SK-N-SH (cell line): ENCODE measurements around the gene CAPN5. TPM values are rescaled to one million over a fixed set of nuclear protein-coding genes. Genes with fewer than 3 reads are reported as not detected.

Experiments
- CTCF ChIA-PET: fragments of 300-600, 350-600 bp; formaldehyde crosslinking; extraction: SDS; loops from one replicate; lab custom pipeline; 2021; lab: Yijun Ruan, JAX
- POLR2A ChIA-PET: fragments of 350-600 bp; sonication (Branson Sonifier 250); formaldehyde crosslinking; extraction: SDS; loops from one replicate; lab custom pipeline; 2020; ENCODE audit warnings: antibody characterized with exemption, inconsistent platforms; lab: Yijun Ruan, JAX
- DNase-seq: peaks from one replicate; pipeline ENCODE4 v3.0.0; 2012
- H2AFZ ChIP-seq: fragments of 200-600 bp; sonication (generic); 2 replicates; pipeline ENCODE4 v1.8.1; 2016; ENCODE audit warnings: antibody characterized with exemption, mild to moderate bottlenecking, low read depth
- H3F3A ChIP-seq: fragments of 200-600 bp; sonication (generic); replicated peaks from 2 replicates; pipeline ENCODE3; 2016; ENCODE audit warnings: antibody characterized with exemption, mild to moderate bottlenecking; ENCODE audit not compliant: insufficient read depth
- H3K27ac ChIP-seq, 2 experiments: fragments of 200-500 bp in 1 of 2; fragments of 200-600 bp in 1 of 2; sonication (Bioruptor generic) in 1 of 2; sonication (generic), shearing (Covaris generic) in 1 of 2; 2 replicates each; pipeline versions ENCODE4 v1.5.1 to v1.6.1; 2014 to 2016; ENCODE audit warnings: low read depth in 2 of 2, inconsistent platforms in 1 of 2, low read length in 1 of 2, mild to moderate bottlenecking in 1 of 2, mixed read lengths in 1 of 2
- H3K27me3 ChIP-seq: fragments of 200-600 bp; sonication (generic), shearing (Covaris generic); 2 replicates; pipeline ENCODE4 v1.6.1; 2016; ENCODE audit warnings: mixed run types; ENCODE audit not compliant: insufficient read depth
- H3K36me3 ChIP-seq, 2 experiments: fragments of 200-500 bp in 1 of 2; fragments of 200-600 bp in 1 of 2; sonication (Bioruptor generic) in 1 of 2; sonication (generic) in 1 of 2; replicated peaks in 1 of 2; 2 replicates each; pipeline versions ENCODE3 to v1.5.1; 2014 to 2016; ENCODE audit warnings: low read length in 1 of 2, mild to moderate bottlenecking in 1 of 2; ENCODE audit not compliant: insufficient read depth in 2 of 2, control insufficient read depth in 1 of 2
- H3K4me1 ChIP-seq, 2 experiments: fragments of 200-500 bp in 1 of 2; fragments of 200-600 bp in 1 of 2; sonication (Bioruptor generic) in 1 of 2; sonication (generic), shearing (Covaris generic) in 1 of 2; 2 replicates each; pipeline versions ENCODE4 v1.5.1 to v1.6.1; 2014 to 2016; ENCODE audit warnings: low read depth in 1 of 2, low read length in 1 of 2, mixed run types in 1 of 2; ENCODE audit not compliant: insufficient read depth in 2 of 2, control insufficient read depth in 1 of 2
- H3K4me2 ChIP-seq: fragments of 200-600 bp; sonication (generic), shearing (Covaris generic); 2 replicates; pipeline ENCODE4 v1.6.1; 2017; ENCODE audit warnings: mixed run types
- H3K4me3 ChIP-seq, 2 experiments: fragments of 200-500 bp in 1 of 2; fragments of 200-600 bp in 1 of 2; sonication (Bioruptor generic) in 1 of 2; sonication (generic), shearing (Covaris generic) in 1 of 2; 2 replicates each; pipeline versions ENCODE4 v1.5.1 to v1.8.1; 2014 to 2016; ENCODE audit warnings: low read depth in 2 of 2, inconsistent platforms in 1 of 2, low read length in 1 of 2, mild to moderate bottlenecking in 1 of 2, mixed read lengths in 1 of 2, moderate library complexity in 1 of 2
- H3K79me2 ChIP-seq: fragments of 200-600 bp; sonication (generic); 2 replicates; pipeline ENCODE4 v1.8.1; 2017; ENCODE audit warnings: mild to moderate bottlenecking; ENCODE audit not compliant: insufficient read depth
- H3K9ac ChIP-seq: fragments of 200-600 bp; sonication (generic); 2 replicates; pipeline ENCODE4 v1.6.1; 2017; ENCODE audit warnings: mixed run types
- H3K9me2 ChIP-seq: fragments of 200-600 bp; sonication (generic); 2 replicates; pipeline ENCODE4 v1.6.1; 2017; ENCODE audit warnings: mixed run types
- H3K9me3 ChIP-seq: fragments of 200-600 bp; sonication (generic); 2 replicates; pipeline ENCODE4 v1.6.1; 2017; ENCODE audit warnings: mixed run types, mild to moderate bottlenecking, moderate library complexity
- H4K20me1 ChIP-seq: fragments of 200-600 bp; sonication (generic); 2 replicates; pipeline ENCODE4 v1.6.1; 2017; ENCODE audit warnings: mild to moderate bottlenecking, mixed run types; ENCODE audit not compliant: insufficient read depth
- ELF1 ChIP-seq: IDR thresholded peaks from 2 replicates; pipeline ENCODE4 v1.4.0; 2012
- EP300 ChIP-seq, 2 experiments: IDR thresholded peaks; 2 replicates each; pipeline versions ENCODE4 v1.4.0 to v1.6.1; 2012; ENCODE audit warnings: borderline replicate concordance in 1 of 2, low read depth in 1 of 2, low read length in 1 of 2
- EZH2phosphoT487 ChIP-seq: fragments of 200-600 bp; sonication (generic); IDR thresholded peaks from 2 replicates; pipeline ENCODE4 v1.6.1; 2017; ENCODE audit warnings: low read depth, mixed run types, mild to moderate bottlenecking, antibody characterized with exemption, moderate library complexity, borderline replicate concordance
- FOXM1 ChIP-seq: IDR thresholded peaks from 2 replicates; pipeline ENCODE4 v1.4.0; 2012; ENCODE audit warnings: low read depth, mild to moderate bottlenecking
- IRF3 ChIP-seq: fragments of 150-350 bp; IDR thresholded peaks from 2 replicates; pipeline ENCODE4 v1.6.1; 2016; ENCODE audit warnings: mild to moderate bottlenecking, low read depth, low read length
- MAX ChIP-seq: IDR thresholded peaks from 2 replicates; pipeline ENCODE4 v1.4.0; 2012; ENCODE audit warnings: low read depth
- MXI1 ChIP-seq: IDR thresholded peaks from 2 replicates; pipeline ENCODE4 v1.6.1; 2012; ENCODE audit warnings: mild to moderate bottlenecking, low read depth, low read length, improper control_type of control experiment
- NFIC ChIP-seq: IDR thresholded peaks from 2 replicates; pipeline ENCODE4 v1.4.0; 2012; ENCODE audit warnings: borderline replicate concordance
- POLR2AphosphoS5 ChIP-seq: IDR thresholded peaks from 2 replicates; pipeline ENCODE4 v1.6.1; 2012; ENCODE audit warnings: low read depth, low read length
- RFX5 ChIP-seq: IDR thresholded peaks from 2 replicates; pipeline ENCODE4 v1.6.1; 2012; ENCODE audit warnings: mild to moderate bottlenecking, improper control_type of control experiment, low read length
- SMC3 ChIP-seq: IDR thresholded peaks from 2 replicates; pipeline ENCODE4 v1.6.1; 2012; ENCODE audit warnings: low read depth, low read length, improper control_type of control experiment
- TAF1 ChIP-seq: IDR thresholded peaks from 2 replicates; pipeline ENCODE4 v1.6.1; 2012; ENCODE audit warnings: low read depth, mild to moderate bottlenecking, low read length, moderate library complexity, borderline replicate concordance
- TCF12 ChIP-seq: IDR thresholded peaks from 2 replicates; pipeline ENCODE4 v1.4.0; 2012
- USF1 ChIP-seq: IDR thresholded peaks from 2 replicates; pipeline ENCODE4 v1.4.0; 2012; ENCODE audit warnings: low read depth, borderline replicate concordance
- USF2 ChIP-seq: fragments of 150-350 bp; IDR thresholded peaks from 2 replicates; pipeline ENCODE4 v1.6.1; 2017; ENCODE audit warnings: antibody characterized with exemption, low read length, low read depth, borderline replicate concordance
- ZBTB33 ChIP-seq: IDR thresholded peaks from 2 replicates; pipeline ENCODE4 v1.4.0; 2012; ENCODE audit warnings: low read depth, borderline replicate concordance
- WGBS: methylation state at CpG from one replicate; pipeline ENCODE4 v1.1.6; 2017; ENCODE audit warnings: low lambda C conversion rate; 5-methylcytosine and 5-hydroxymethylcytosine counted together
- polyA plus RNA-seq, 3 experiments: library from polyadenylated mRNA; depleted of rRNA; stranded (reverse); fragments of >200 nt; gene quantifications; 2 replicates each; pipeline ENCODE4 v1.2.3, GENCODE V29; 2012

CAPN5 gene
- polyA plus RNA-seq, 1 of the 3 experiments (the other 2 are of a cell fraction): 33.1 TPM

DNA sequence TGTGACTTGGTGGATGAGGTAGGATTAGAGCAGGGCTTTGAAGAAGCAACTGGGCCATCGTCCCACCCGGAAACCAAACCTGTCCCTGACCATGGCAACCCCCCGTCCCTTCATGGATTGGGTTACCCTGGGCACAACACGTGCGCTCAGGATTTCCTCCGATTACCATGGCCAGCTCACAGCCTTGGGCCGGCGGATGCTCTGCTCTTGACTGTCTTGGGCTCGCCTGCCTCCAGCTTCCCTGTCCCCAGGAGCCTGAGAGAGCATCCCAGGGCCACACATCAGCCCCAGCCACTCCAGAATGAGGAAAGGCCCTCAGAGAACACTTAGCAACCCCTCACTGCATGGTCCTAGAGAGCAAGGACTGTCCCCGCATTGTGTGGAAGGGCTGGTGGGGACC, 84.1 kb downstream of the CAPN5 start:
- CTCF ChIA-PET: interaction anchor here (0.6 to 4.1 kb wide), 3 partner anchors 23 to 38 kb away, joined by 3 to 15 read pairs (median 15); partner anchors contain the start of gene MYO7A
- Histone ChIP-seq H3K27me3 (no peaks in the 10 kb centered on the region), H3K9ac (no peak overlapping the region), H4K20me1 (no peaks in the 10 kb centered on the region), H3K4me2 (no peak overlapping the region), H3K9me2 (no peaks in the 10 kb centered on the region), H3K9me3 (no peaks in the 10 kb centered on the region), H2AFZ (no peak overlapping the region), H3F3A (no peaks in the 10 kb centered on the region), H3K79me2 (no peaks in the 10 kb centered on the region), H3K4me1 (peaks cover 0 to 16% of the 10 kb centered on the region in 2 experiments; a peak in 1 of 4 replicates), H3K4me3 (no peak overlapping the region), H3K36me3 (no peaks in the 10 kb centered on the region), H3K27ac (no peak overlapping the region)
- POLR2A ChIA-PET: no interaction called here
- no peak for DNase-seq
- WGBS: 86% methylated on average over 10 of the region's 10 CpGs
- TF ChIP-seq EP300 (IDR thresholded peaks at IDR 0.05; ENCODE audit: borderline replicate concordance in 1 of 2, low read depth in 1 of 2, low read length in 1 of 2) (no peak), TCF12 (no peak), IRF3 (no peak)

DNA sequence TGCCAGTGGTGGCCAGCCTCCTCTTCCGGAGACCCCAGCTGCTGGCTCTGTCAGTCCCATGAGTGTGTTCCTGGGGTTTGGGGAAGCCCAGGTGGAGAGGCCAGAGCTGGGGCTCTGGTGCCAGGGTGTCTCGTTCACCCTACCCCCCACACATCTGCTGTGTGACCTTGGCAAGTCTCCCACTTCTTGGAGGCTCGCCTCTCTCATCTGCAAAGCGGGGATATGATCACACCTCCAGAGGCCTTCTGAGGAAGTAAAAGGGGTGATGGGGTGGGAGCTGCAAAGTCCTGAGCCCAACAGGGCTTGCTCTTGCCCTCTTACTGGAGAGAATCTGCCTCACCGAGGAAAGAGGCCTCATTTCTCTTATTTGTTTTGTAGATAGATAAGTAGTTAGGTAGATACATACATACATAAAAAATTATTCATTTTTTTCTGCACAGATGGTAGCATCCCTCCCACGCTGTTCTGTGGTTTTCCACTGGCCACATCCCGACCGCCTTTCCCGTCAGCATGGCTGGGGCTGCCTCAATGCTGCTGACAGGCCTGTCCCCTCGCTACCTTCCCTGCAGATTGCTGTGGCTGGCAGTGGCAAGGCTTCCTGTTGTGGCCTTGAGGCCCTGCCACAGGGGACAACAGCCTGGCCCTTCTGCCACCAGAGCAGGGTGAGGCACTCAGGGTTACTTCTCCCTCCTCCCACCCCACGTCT, 85.2 kb downstream of the CAPN5 start:
- H3K9me2 ChIP-seq: no peaks in the 10 kb centered on the region
- no peak overlapping the region for H3K4me3 ChIP-seq
- no peaks in the 10 kb centered on the region for H3K27me3 ChIP-seq
- no peak overlapping the region for H3K27ac ChIP-seq
- peaks cover 0 to 13% of the 10 kb centered on the region in 2 experiments; a peak in 1 of 4 replicates for H3K4me1 ChIP-seq
- POLR2A ChIA-PET: no interaction called here
- H3K36me3 ChIP-seq: no peaks in the 10 kb centered on the region
- 82% methylated on average over 9 of the region's 11 CpGs for WGBS
- no peaks in the 10 kb centered on the region for H4K20me1 ChIP-seq
- H3F3A ChIP-seq: no peaks in the 10 kb centered on the region
- TF ChIP-seq RFX5 (no peak), EZH2phosphoT487 (no peak), ELF1 (no peak), NFIC (no peak), MXI1 (no peak), USF1 (no peak), USF2 (no peak), FOXM1 (no peak), SMC3 (no peak), ZBTB33 (no peak), TAF1 (no peak), POLR2AphosphoS5 (no peak), MAX (no peak)
- TF ChIP-seq, all 33 proteins: peak for 0
- no peak overlapping the region for H3K9ac ChIP-seq
- no peak overlapping the region for H3K4me2 ChIP-seq
- H2AFZ ChIP-seq: no peak overlapping the region
- CTCF ChIA-PET: interaction anchor here (2.9 to 4.1 kb wide), 2 partner anchors 24 to 36 kb away, joined by 15 read pairs; partner anchors contain the start of gene MYO7A
- H3K79me2 ChIP-seq: no peaks in the 10 kb centered on the region
- H3K9me3 ChIP-seq: no peaks in the 10 kb centered on the region
- DNase-seq: no peak
